ENCODE data around the gene GNAZ.

- TF ChIP-seq CTCF (conservative IDR thresholded peaks at IDR 0.05) (no peak), EZH2 (IDR thresholded peaks at IDR 0.05; ENCODE audit: low read depth) (no peak)
Measured at GRCh38 chr22:23038902-23039301, 31.4 kb upstream of the GNAZ start.
